Activated B cell treated with CpG ODN at 0.5 μM for 24 hours (primary cell): ENCODE measurements around the gene PLD4. TPM values are rescaled to one million over a fixed set of nuclear protein-coding genes. Genes with fewer than 3 reads are reported as not detected.

Source experiments
- ATAC-seq: fragments of 200-7000 bp; cut with Tn5 transposase; one replicate; pipeline ENCODE4 v1.10.0; 2021; ENCODE audit warnings: low read depth, mild to moderate bottlenecking, moderate library complexity
- CTCF ChIA-PET: fragments of 350-600 bp; sonication (Branson Sonifier 250); formaldehyde crosslinking; loops from one replicate; lab custom pipeline; 2021; ENCODE audit warnings: antibody characterized with exemption; lab: Charles Lee
- POLR2A ChIA-PET: fragments of 350-600 bp; sonication (Branson Sonifier 250); formaldehyde crosslinking; loops from one replicate; lab custom pipeline; 2021; ENCODE audit warnings: antibody characterized with exemption; lab: Charles Lee
- DNase-seq: peaks from one replicate; pipeline ENCODE4 v3.0.0; 2022
- H3K27ac Mint-ChIP-seq: one replicate; pipeline ENCODE4 v1.8.0; 2020; ENCODE audit warnings: mixed read lengths
- H3K27me3 Mint-ChIP-seq: one replicate; pipeline ENCODE4 v1.8.0; 2021; ENCODE audit warnings: mixed read lengths
- H3K36me3 Mint-ChIP-seq: one replicate; pipeline ENCODE4 v1.8.0; 2021; ENCODE audit warnings: low read depth, mixed read lengths
- H3K4me1 Mint-ChIP-seq: one replicate; pipeline ENCODE4 v1.8.0; 2021; ENCODE audit warnings: mixed read lengths
- H3K4me3 Mint-ChIP-seq: one replicate; pipeline ENCODE4 v1.8.0; 2020; ENCODE audit warnings: mild to moderate bottlenecking, mixed read lengths
- H3K9me3 Mint-ChIP-seq: one replicate; pipeline ENCODE4 v1.8.0; 2020; ENCODE audit warnings: mixed read lengths
- intact Hi-C: fragments of 100-400 bp; cut with micrococcal nuclease; formaldehyde crosslinking; loops from one replicate; pipeline ENCODE4 v1.15.1; 2024
- total RNA-seq: library from RNA; stranded (reverse); gene quantifications from 2 replicates; pipeline ENCODE4 v1.2.3, GENCODE V29; 2022
- TF ChIP-seq, protein P1 (sequence below): fragments of 200-600 bp; IDR thresholded peaks from one replicate; pipeline ENCODE4 v1.8.0; 2022; ENCODE audit warnings: antibody characterized with exemption, mild to moderate bottlenecking

The PLD4 gene
- total RNA-seq, 1 donor from 2014 or later, result 473 TPM

DNA sequence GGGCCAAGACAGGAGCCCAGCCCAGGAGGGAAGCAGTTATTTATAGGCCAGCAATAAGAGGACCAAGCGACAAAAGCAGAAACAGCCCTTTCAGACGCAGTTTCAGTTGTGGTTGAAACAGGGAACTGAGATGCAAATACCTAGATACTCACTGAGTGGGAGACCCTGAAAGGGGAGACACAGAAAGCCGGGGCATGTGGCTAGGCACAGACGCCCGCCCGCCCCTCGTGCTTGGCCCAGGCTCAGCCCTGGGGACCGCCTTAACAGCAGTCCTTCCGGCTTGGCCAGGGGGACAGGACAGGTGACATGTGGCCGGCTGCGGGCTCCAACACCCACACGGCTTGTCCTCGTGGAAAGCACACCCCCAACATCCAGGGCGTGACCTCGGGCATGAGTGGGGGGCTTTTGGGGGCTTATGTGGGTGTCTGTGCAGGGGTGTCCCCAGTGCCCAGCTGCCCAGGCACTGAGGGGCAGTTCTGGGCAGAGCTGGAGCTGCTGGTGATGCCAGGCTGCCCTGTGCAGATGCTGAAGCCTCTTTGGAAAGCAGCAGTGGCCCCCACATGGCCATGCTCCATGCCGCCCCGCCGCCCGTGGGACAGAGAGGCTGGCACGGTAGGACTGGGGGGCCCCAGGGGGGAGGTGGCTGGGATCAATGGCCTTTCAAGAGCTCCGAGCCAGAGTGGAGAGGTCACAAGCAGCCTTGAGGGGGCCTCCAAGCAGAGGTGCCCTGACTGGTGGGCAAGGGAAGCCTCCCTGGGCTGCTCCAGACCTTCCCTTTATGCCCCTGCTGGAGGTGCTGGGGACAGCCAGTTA, 2.1 kb downstream of the PLD4 start:
- peak overlapping the region; percentile 91 for H3K27ac Mint-ChIP-seq
- CTCF ChIA-PET, result interaction anchor here (0.8 to 1.1 kb wide), 2 partner anchors 10 to 31 kb away, joined by 3 to 4 read pairs; no protein-coding TSS in a partner anchor

DNA sequence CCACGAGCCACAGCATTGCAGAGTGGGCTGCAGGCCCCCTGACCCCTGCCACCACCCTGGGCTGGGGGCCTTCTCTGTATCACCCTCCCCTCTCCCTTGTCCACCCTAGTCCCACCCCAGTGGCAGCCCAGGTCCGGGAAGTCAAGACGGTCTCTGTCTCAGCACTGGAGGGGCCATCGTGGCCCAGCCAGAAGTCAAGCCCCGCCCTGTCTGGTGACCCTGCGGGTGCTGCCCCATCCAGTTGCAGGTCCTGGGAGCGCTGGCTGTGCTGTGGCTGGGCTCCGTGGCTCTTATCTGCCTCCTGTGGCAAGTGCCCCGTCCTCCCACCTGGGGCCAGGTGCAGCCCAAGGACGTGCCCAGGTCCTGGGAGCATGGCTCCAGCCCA, 2.7 kb downstream of the PLD4 start:
- Mint-ChIP-seq H3K4me3 (peak overlapping the region; percentile 88), H3K27ac (peak overlapping the region; percentile 91), H3K4me1 (peaks cover 57% of the 10 kb centered on the region), H3K9me3 (no peaks in the 10 kb centered on the region), H3K36me3 (peaks cover 33% of the 10 kb centered on the region), H3K27me3 (no peaks in the 10 kb centered on the region)
- TF ChIP-seq, protein P1, sequence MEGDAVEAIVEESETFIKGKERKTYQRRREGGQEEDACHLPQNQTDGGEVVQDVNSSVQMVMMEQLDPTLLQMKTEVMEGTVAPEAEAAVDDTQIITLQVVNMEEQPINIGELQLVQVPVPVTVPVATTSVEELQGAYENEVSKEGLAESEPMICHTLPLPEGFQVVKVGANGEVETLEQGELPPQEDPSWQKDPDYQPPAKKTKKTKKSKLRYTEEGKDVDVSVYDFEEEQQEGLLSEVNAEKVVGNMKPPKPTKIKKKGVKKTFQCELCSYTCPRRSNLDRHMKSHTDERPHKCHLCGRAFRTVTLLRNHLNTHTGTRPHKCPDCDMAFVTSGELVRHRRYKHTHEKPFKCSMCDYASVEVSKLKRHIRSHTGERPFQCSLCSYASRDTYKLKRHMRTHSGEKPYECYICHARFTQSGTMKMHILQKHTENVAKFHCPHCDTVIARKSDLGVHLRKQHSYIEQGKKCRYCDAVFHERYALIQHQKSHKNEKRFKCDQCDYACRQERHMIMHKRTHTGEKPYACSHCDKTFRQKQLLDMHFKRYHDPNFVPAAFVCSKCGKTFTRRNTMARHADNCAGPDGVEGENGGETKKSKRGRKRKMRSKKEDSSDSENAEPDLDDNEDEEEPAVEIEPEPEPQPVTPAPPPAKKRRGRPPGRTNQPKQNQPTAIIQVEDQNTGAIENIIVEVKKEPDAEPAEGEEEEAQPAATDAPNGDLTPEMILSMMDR, result no peak
- intact Hi-C loops, result loop anchor here (2.0 to 10.0 kb wide), 5 partner anchors 93 to 565 kb away; partner anchors contain the start of genes CDCA4, INF2 and TEDC1
- CTCF ChIA-PET, result interaction anchor here (0.8 to 1.1 kb wide), 2 partner anchors 10 to 31 kb away, joined by 3 to 4 read pairs; no protein-coding TSS in a partner anchor
- peak; percentile 16 for DNase-seq
- ATAC-seq, result no peak
- POLR2A ChIA-PET, result interaction anchor here (0.5 to 4.2 kb wide), 2 partner anchors 21 to 137 kb away, joined by 5 to 29 read pairs; partner anchors contain the start of gene GPR132

More for the DNA sequence above, 2.1 kb downstream of the PLD4 start:
- ATAC-seq, result peak; percentile 58
- Mint-ChIP-seq H3K4me1 (peaks cover 61% of the 10 kb centered on the region), H3K36me3 (peaks cover 30% of the 10 kb centered on the region), H3K27me3 (no peaks in the 10 kb centered on the region), H3K4me3 (peak overlapping the region; percentile 88), H3K9me3 (no peaks in the 10 kb centered on the region)
- TF ChIP-seq, protein P1, result no peak
- DNase-seq, result peak; percentile 60
- POLR2A ChIA-PET, result interaction anchor here (0.5 to 7.0 kb wide), 4 partner anchors 8 to 138 kb away, joined by 5 to 114 read pairs (median 17); partner anchors contain the start of gene GPR132
- intact Hi-C loops, result loop anchor here (1.0 to 10.0 kb wide), 7 partner anchors 7 to 565 kb away; partner anchors contain the start of genes CDCA4, INF2 and TEDC1

DNA sequence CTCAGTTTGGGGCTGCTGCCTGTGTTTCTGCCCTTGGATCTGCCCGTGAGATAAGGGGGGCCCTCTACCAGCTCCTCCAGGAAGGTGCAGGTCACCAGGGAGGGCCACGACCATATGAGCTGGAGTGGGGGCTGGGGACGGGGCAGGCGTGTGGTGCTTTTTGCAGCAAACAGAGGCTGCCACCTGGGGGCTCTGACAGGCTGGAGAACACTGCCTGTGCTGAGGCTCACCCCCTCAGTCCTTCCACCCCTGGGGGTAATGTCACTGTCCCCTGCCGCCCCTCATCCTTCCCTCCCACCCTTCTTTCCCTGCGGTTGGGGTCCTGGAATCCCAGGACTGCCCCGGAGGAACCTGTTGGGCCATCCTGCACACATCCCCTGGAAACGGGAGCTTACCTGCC, 3.2 kb downstream of the PLD4 start:
- H3K4me1 Mint-ChIP-seq, result peaks cover 52% of the 10 kb centered on the region
- no peaks in the 10 kb centered on the region for H3K27me3 Mint-ChIP-seq
- ATAC-seq (no peak), DNase-seq (no peak)
- TF ChIP-seq, protein P1, result no peak
- ChIA-PET POLR2A (no interaction called here), CTCF (interaction anchor here (0.8 to 1.1 kb wide), 2 partner anchors 9 to 32 kb away, joined by 3 to 4 read pairs; no protein-coding TSS in a partner anchor)
- H3K36me3 Mint-ChIP-seq, result peaks cover 33% of the 10 kb centered on the region
- peak overlapping the region; percentile 91 for H3K27ac Mint-ChIP-seq
- H3K9me3 Mint-ChIP-seq, result no peaks in the 10 kb centered on the region
- peak overlapping the region; percentile 88 for H3K4me3 Mint-ChIP-seq
- intact Hi-C loops, result loop anchor here (2.0 to 10.0 kb wide), 5 partner anchors 93 to 564 kb away; partner anchors contain the start of genes CDCA4, INF2 and TEDC1

DNA sequence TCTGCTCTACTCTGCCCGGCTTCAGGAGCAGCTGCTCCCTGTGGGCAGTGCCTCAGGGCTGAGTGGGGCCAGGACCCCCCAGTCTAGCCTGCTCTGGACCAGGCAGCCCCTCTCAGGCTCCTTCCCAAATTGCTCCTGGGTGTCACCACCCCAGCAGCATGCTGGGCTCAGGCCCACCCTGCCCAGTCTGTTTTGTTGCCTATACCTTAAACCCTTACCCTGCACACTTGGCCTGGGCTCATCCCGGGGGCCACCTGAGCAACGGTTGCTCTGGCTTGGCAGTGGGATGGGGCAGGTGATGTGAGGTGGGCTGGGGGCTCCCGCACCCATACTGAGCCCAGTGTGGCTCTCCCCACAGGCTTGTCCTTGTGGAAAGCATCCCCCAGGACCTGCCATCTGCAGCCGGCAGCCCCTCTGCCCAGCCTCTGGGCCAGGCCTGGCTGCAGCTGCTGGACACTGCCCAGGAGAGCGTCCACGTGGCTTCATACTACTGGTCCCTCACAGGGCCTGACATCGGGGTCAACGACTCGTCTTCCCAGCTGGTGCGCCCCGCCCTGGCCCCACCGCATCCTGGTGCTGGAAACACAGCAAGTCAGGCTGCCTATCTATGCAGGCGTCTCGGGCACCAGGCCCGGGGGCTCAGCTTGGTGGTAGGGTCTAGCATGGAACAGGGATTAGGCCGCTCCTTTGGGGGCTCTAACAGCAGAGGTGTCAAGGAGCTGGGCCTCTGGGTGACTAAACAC, 3.9 kb downstream of the PLD4 start:
- intact Hi-C loops, result loop anchor here (5.0 to 10.0 kb wide), 3 partner anchors 134 to 564 kb away; partner anchors contain the start of genes INF2 and TEDC1
- H3K36me3 Mint-ChIP-seq, result peaks cover 33% of the 10 kb centered on the region

More for the DNA sequence above, 3.9 kb downstream of the PLD4 start:
- TF ChIP-seq, protein P1, result no peak
- H3K4me3 Mint-ChIP-seq, result no peak overlapping the region
- ATAC-seq, result no peak
- no peak overlapping the region for H3K27ac Mint-ChIP-seq
- H3K27me3 Mint-ChIP-seq, result no peaks in the 10 kb centered on the region
- ChIA-PET POLR2A (interaction anchor here (0.9 kb wide), 1 partner anchor 30 kb away, joined by 3 read pairs; no protein-coding TSS in a partner anchor), CTCF (no interaction called here)
- peak; percentile 15 for DNase-seq
- H3K9me3 Mint-ChIP-seq, result no peaks in the 10 kb centered on the region
- H3K4me1 Mint-ChIP-seq, result peaks cover 46% of the 10 kb centered on the region
